Measurements from ENCODE around the gene TRIM28. TPM values are rescaled to one million over a fixed set of nuclear protein-coding genes. Genes with fewer than 3 reads are reported as not detected.

TRIM28 gene
- total RNA-seq, 1 donor from 2014 or later, result 407 TPM

GRCh38 chr19:58553799-58554493 is 10.1 kb downstream of the TRIM28 start:
- H3K36me3 Mint-ChIP-seq (ENCODE audit: low read depth), result peaks cover 83% of the 10 kb centered on the region

DNA sequence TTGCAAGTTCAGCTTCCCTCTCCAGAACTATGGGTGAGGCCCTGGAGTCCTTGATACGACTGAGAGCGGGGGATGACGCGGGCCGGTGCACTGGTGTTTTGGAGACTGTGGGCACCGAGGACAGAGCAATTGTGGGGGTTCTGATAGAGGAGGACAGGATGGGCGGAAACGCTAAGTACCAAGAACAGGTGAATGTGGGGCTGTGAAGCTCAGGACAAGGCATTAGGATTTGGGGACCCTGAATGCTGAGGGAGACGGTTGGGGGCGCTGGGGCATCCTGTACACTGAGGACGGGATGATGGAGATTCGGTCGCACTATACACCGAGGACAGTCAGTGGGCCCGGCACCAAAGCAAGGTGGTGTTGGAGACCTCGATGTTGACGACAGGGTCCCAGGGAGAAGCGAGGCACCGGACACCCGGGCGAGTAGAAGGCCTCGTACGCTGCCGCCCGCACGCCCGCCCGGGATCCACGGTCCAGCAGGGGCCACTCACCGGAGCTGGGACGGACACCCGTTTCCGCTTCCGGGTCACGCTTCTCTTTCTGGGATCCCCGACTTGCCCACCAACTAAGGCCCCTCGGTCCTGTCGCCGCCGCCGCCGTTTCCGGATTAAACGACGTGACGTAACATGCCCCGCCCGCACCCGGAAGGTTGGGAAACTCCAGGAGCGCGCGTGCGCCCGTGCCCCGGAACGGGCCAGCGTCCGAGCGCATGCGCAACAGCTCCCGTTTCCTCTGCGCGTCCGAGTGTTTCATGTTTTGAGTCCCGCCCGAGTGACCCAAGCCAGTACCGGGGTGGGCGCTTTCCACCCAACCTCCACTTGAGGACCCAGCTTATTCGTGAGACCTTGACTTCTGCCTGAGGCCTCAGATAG is 10.9 kb downstream of the TRIM28 start, which contains the start of gene CHMP2A:
Gene CHMP2A, minus strand, starts transcription at position 612 of the 875 bp plus-strand sequence. CDS start 893 bp downstream, outside the sequence.
- intact Hi-C loops (cut with micrococcal nuclease), result loop anchor here (1.0 kb wide), 2 partner anchors 10 to 35 kb away; partner anchors contain the start of genes TRIM28 and ZBTB45
- H3K36me3 Mint-ChIP-seq (ENCODE audit: low read depth), result peaks cover 79% of the 10 kb centered on the region
- H3K9me3 Mint-ChIP-seq, result no peaks in the 10 kb centered on the region
- H3K27ac Mint-ChIP-seq, result peak within 1 kb of the TSS; percentile 96
- H3K27me3 Mint-ChIP-seq, result no peaks in the 10 kb centered on the region
- H3K4me3 Mint-ChIP-seq, result peak within 1 kb of the TSS; percentile 91
- ChIA-PET CTCF (interaction anchor here (0.8 to 1.7 kb wide), 2 partner anchors 17 to 35 kb away, joined by 3 to 12 read pairs; partner anchors contain the start of gene ZBTB45), POLR2A (interaction anchor here (0.6 to 3.8 kb wide), 19 partner anchors 8 to 653 kb away, joined by 3 to 78 read pairs (median 5); partner anchors contain the start of genes MZF1, TRIM28, ZBTB45 and ZNF132)
- ATAC-seq (ENCODE audit: low read depth) (peak; percentile 33), DNase-seq (peak; percentile 96)
- peaks cover 54% of the 10 kb centered on the region for H3K4me1 Mint-ChIP-seq
- no peak for TF ChIP-seq CTCF (IDR thresholded peaks at IDR 0.05)

More at GRCh38 chr19:58553799-58554493, 10.1 kb downstream of the TRIM28 start:
- Mint-ChIP-seq H3K4me3 (peak overlapping the region; percentile 91), H3K9me3 (no peaks in the 10 kb centered on the region), H3K4me1 (peaks cover 48% of the 10 kb centered on the region), H3K27ac (peak overlapping the region; percentile 96), H3K27me3 (no peaks in the 10 kb centered on the region)
- intact Hi-C loops (cut with micrococcal nuclease), result no loop called here
- DNase-seq (no peak), ATAC-seq (ENCODE audit: low read depth) (no peak)
- POLR2A ChIA-PET, result interaction anchor here (0.8 to 3.8 kb wide), 10 partner anchors 9 to 551 kb away, joined by 3 to 78 read pairs (median 15); partner anchors contain the start of genes MZF1, TRIM28, ZBTB45 and ZNF274
- CTCF ChIA-PET, result interaction anchor here (1.0 to 1.7 kb wide), 2 partner anchors 34 kb away, joined by 3 to 12 read pairs; partner anchors contain the start of gene ZBTB45
- TF ChIP-seq CTCF (IDR thresholded peaks at IDR 0.05), result no peak

DNA sequence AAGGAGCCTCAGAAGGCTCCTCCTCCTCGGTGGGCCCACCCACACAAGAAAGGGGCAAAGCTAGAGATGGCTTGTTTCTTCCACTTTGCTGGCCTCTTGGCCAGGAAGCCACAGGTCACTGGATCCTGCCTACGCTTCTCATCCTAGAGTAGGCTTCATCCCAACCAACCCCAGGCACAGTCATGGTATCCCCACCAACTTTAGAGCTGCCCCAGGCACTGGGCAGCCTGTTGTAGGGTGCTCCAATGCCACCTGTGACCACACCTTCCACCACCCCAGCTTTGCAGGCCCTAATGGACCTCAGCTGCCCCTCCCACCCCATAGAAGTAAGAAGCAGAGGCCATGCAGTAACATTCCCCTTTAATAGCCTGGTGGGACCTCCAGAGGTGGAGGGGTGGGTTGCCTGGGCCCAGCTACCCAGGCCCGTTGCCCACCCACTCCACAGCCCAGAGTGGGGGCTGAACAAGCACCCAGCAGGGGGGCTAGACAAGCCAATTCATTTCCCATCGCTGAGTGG is 11.6 kb downstream of the TRIM28 start:
- DNase-seq (no peak), ATAC-seq (ENCODE audit: low read depth) (no peak)
- Mint-ChIP-seq H3K36me3 (ENCODE audit: low read depth) (peaks cover 72% of the 10 kb centered on the region), H3K4me1 (peaks cover 60% of the 10 kb centered on the region), H3K27me3 (no peaks in the 10 kb centered on the region), H3K27ac (peak overlapping the region; percentile 96), H3K4me3 (peak overlapping the region; percentile 91), H3K9me3 (no peaks in the 10 kb centered on the region)
- CTCF ChIA-PET, result interaction anchor here (0.8 to 1.7 kb wide), 2 partner anchors 17 to 35 kb away, joined by 3 to 12 read pairs; partner anchors contain the start of gene ZBTB45
- intact Hi-C loops (cut with micrococcal nuclease), result loop anchor here (1.0 kb wide), 2 partner anchors 11 to 36 kb away; partner anchors contain the start of genes TRIM28 and ZBTB45
- POLR2A ChIA-PET, result interaction anchor here (1.0 to 3.8 kb wide), 17 partner anchors 7 to 372 kb away, joined by 3 to 78 read pairs (median 5); partner anchors contain the start of genes MZF1, TRIM28, ZBTB45 and ZNF132
- no peak for TF ChIP-seq CTCF (IDR thresholded peaks at IDR 0.05)

- peak; percentile 13 for DNase-seq
- no peaks in the 10 kb centered on the region for H3K9me3 Mint-ChIP-seq
- intact Hi-C loops (cut with micrococcal nuclease), result loop anchor here (1.0 kb wide), 2 partner anchors 12 to 37 kb away; partner anchors contain the start of genes TRIM28 and ZBTB45
- no peak for ATAC-seq (ENCODE audit: low read depth)
- ChIA-PET POLR2A (interaction anchor here (1.0 to 3.8 kb wide), 10 partner anchors 11 to 193 kb away, joined by 3 to 78 read pairs (median 13); partner anchors contain the start of genes MZF1, TRIM28, ZBTB45 and ZNF324B), CTCF (interaction anchor here (1.3 to 1.7 kb wide), 2 partner anchors 36 to 42 kb away, joined by 3 to 12 read pairs; partner anchors contain the start of gene ZBTB45)
- H3K27ac Mint-ChIP-seq, result peak overlapping the region; percentile 77
- peaks cover 61% of the 10 kb centered on the region for H3K4me1 Mint-ChIP-seq
- peaks cover 65% of the 10 kb centered on the region for H3K36me3 Mint-ChIP-seq (ENCODE audit: low read depth)
- TF ChIP-seq CTCF (IDR thresholded peaks at IDR 0.05), result no peak
- H3K4me3 Mint-ChIP-seq, result peak overlapping the region; percentile 94
- H3K27me3 Mint-ChIP-seq, result no peaks in the 10 kb centered on the region
Measured at GRCh38 chr19:58555920-58556621, 12.2 kb downstream of the TRIM28 start.
